ENCODE data around the gene DYNC1H1.

The DYNC1H1 gene

GRCh38 chr14:102028733-102029132 lies 64.4 kb downstream of the DYNC1H1 start:
- DNase-seq (ENCODE audit: insufficient read length, low spot score) = no peak
- FAIRE-seq = no peak

- no peak for FAIRE-seq
Measured at GRCh38 chr14:102029956-102030355, 65.6 kb downstream of the DYNC1H1 start.

GRCh38 chr14:102033241-102033640 lies 68.9 kb downstream of the DYNC1H1 start:
- FAIRE-seq = no peak
- no peak for DNase-seq (ENCODE audit: insufficient read length, low spot score)

More at GRCh38 chr14:102029956-102030355, 65.6 kb downstream of the DYNC1H1 start:
- no peak for DNase-seq (ENCODE audit: insufficient read length, low spot score)

GRCh38 chr14:102034301-102034700 lies 69.9 kb downstream of the DYNC1H1 start:
- DNase-seq (ENCODE audit: insufficient read length, low spot score) = no peak
- no peak for FAIRE-seq

- DNase-seq (ENCODE audit: insufficient read length, low spot score) (no peak), FAIRE-seq (no peak)
Measured at GRCh38 chr14:102035914-102036313, 71.5 kb downstream of the DYNC1H1 start.

- FAIRE-seq = no peak
Measured at GRCh38 chr14:102037686-102038085, 73.3 kb downstream of the DYNC1H1 start.

GRCh38 chr14:102039157-102039556 lies 74.8 kb downstream of the DYNC1H1 start:
- FAIRE-seq (no peak), DNase-seq (ENCODE audit: insufficient read length, low spot score) (no peak)

More at GRCh38 chr14:102037686-102038085, 73.3 kb downstream of the DYNC1H1 start:
- DNase-seq (ENCODE audit: insufficient read length, low spot score) = no peak

- DNase-seq (ENCODE audit: insufficient read length, low spot score) = no peak
- FAIRE-seq = no peak
Measured at GRCh38 chr14:102040153-102040552, 75.8 kb downstream of the DYNC1H1 start.

GRCh38 chr14:102042699-102043098 lies 78.3 kb downstream of the DYNC1H1 start:
- DNase-seq (ENCODE audit: insufficient read length, low spot score) (no peak), FAIRE-seq (no peak)

- no peak for DNase-seq (ENCODE audit: insufficient read length, low spot score)
- FAIRE-seq = no peak
Measured at GRCh38 chr14:102043251-102044025, 79.1 kb downstream of the DYNC1H1 start.

- FAIRE-seq = no peak
Measured at GRCh38 chr14:102044566-102044965, 80.2 kb downstream of the DYNC1H1 start.

GRCh38 chr14:102046337-102047278 lies 82.2 kb downstream of the DYNC1H1 start:
- FAIRE-seq (no peak), DNase-seq (ENCODE audit: insufficient read length, low spot score) (no peak)

More at GRCh38 chr14:102044566-102044965, 80.2 kb downstream of the DYNC1H1 start:
- DNase-seq (ENCODE audit: insufficient read length, low spot score) = no peak

- no peak for FAIRE-seq
- no peak for DNase-seq (ENCODE audit: insufficient read length, low spot score)
Measured at GRCh38 chr14:102047808-102048540, 83.6 kb downstream of the DYNC1H1 start.

GRCh38 chr14:102049258-102050025 lies 85.1 kb downstream of the DYNC1H1 start:
- DNase-seq (ENCODE audit: insufficient read length, low spot score) (no peak), FAIRE-seq (no peak)

GRCh38 chr14:102050026-102050405 lies 85.6 kb downstream of the DYNC1H1 start:
- no peak for FAIRE-seq

GRCh38 chr14:102050625-102051024 lies 86.3 kb downstream of the DYNC1H1 start:
- DNase-seq (ENCODE audit: insufficient read length, low spot score) = no peak
- FAIRE-seq = no peak

More at GRCh38 chr14:102050026-102050405, 85.6 kb downstream of the DYNC1H1 start:
- DNase-seq (ENCODE audit: insufficient read length, low spot score) = no peak

GRCh38 chr14:102052522-102052921 lies 88.1 kb downstream of the DYNC1H1 start:
- DNase-seq (ENCODE audit: insufficient read length, low spot score) (no peak), FAIRE-seq (no peak)

GRCh38 chr14:102055181-102055901 lies 91.0 kb downstream of the DYNC1H1 start:
- no peak for FAIRE-seq
- DNase-seq (ENCODE audit: insufficient read length, low spot score) = no peak

GRCh38 chr14:102056694-102057442 lies 92.5 kb downstream of the DYNC1H1 start:
- no peak for FAIRE-seq
- DNase-seq (ENCODE audit: insufficient read length, low spot score) = no peak
